ENCODE measurements around the gene ZDHHC20. TPM values are rescaled to one million over a fixed set of nuclear protein-coding genes. Genes with fewer than 3 reads are reported as not detected.

ZDHHC20 gene
- total RNA-seq, 1 experiment from 2014 or later, result 110 TPM

- 0 out of 4 replicates have a peak, but pooled peaks cover 0 to 2% of the 10 kb centered on the region in 2 experiments for H3K4me1 ChIP-seq (ENCODE audit: control insufficient read depth in 1 of 2, insufficient read depth in 2 of 2, low read length in 2 of 2)
- H3K79me2 ChIP-seq (ENCODE audit: insufficient read depth, low read length), result peaks cover 76% of the 10 kb centered on the region
- no peak for DNase-seq (ENCODE audit: low read depth, low spot score)
- H3K9ac ChIP-seq (ENCODE audit: low read length), result no peak overlapping the region
- ATAC-seq, result no peak
- H3K9me3 ChIP-seq (ENCODE audit: control insufficient read depth in 1 of 2, insufficient read depth in 1 of 2, low read depth in 1 of 2, low read length in 2 of 2), result 0 out of 4 replicates have a peak, but pooled peaks cover 0 to 7% of the 10 kb centered on the region in 2 experiments
- H3K4me3 ChIP-seq (replicated peaks in 1 of 2; ENCODE audit: low read depth in 1 of 2, low read length in 2 of 2), result no peak overlapping the region
- H3K27ac ChIP-seq (ENCODE audit: low read depth, low read length), result no peak overlapping the region
- no peak for TF ChIP-seq SIN3A (IDR thresholded peaks at IDR 0.05; ENCODE audit: low read depth)
- no peak for TF ChIP-seq YY1 (IDR thresholded peaks at IDR 0.05; ENCODE audit: extremely low read depth, insufficient replicate concordance, low read depth, low read length)
- TF ChIP-seq RAD21 (IDR thresholded peaks at IDR 0.05; ENCODE audit: low read depth), result no peak
- TF ChIP-seq EZH2 (IDR thresholded peaks at IDR 0.05), result no peak
- TF ChIP-seq TCF7L2 (IDR thresholded peaks at IDR 0.05; ENCODE audit: borderline replicate concordance, extremely low read depth, insufficient read depth, insufficient read length), result no peak
- no peak for TF ChIP-seq CTCF (IDR thresholded peaks at IDR 0.05 in 2 of 3, conservative IDR thresholded peaks at IDR 0.05 in 1 of 3; ENCODE audit: borderline replicate concordance in 1 of 3, insufficient read depth in 1 of 3, low read depth in 2 of 3, low read length in 2 of 3)
- TF ChIP-seq CBX3 (IDR thresholded peaks at IDR 0.05; ENCODE audit: low read depth), result no peak
- no peak for TF ChIP-seq EZH2phosphoT487 (IDR thresholded peaks at IDR 0.05; ENCODE audit: borderline replicate concordance)
- no peak for TF ChIP-seq ZFX (IDR thresholded peaks at IDR 0.05)
- no peak for TF ChIP-seq CEBPB (IDR thresholded peaks at IDR 0.05; ENCODE audit: low read depth)
- ChIA-PET POLR2A (no interaction called here), RAD21 (ENCODE audit: low non-redundant PET in 1 of 2, low total read pairs in 2 of 2, uncharacterized antibody in 2 of 2, unreplicated experiment in 2 of 2) (no interaction called here), CTCF (interaction anchor here (1.9 kb wide), 1 partner anchor 132 kb away, joined by 4 read pairs; no protein-coding TSS in a partner anchor)
- H3K9me2 ChIP-seq (ENCODE audit: insufficient read depth), result no peaks in the 10 kb centered on the region
- no peak overlapping the region for H2AFZ ChIP-seq (ENCODE audit: low read depth, low read length, poor library complexity, severe bottlenecking)
- no peak overlapping the region for H3K4me2 ChIP-seq (ENCODE audit: low read length)
- BruUV-seq (replicated peaks), result no TSS peak
- no peaks in the 10 kb centered on the region for H4K20me1 ChIP-seq (ENCODE audit: insufficient read depth)
- H3K27me3 ChIP-seq (ENCODE audit: insufficient read depth, low read length), result no peaks in the 10 kb centered on the region
- no peaks in the 10 kb centered on the region for H3K36me3 ChIP-seq (ENCODE audit: control insufficient read depth in 1 of 2, insufficient read depth in 2 of 2, low read length in 2 of 2)
- intact Hi-C loops (cut with micrococcal nuclease), result no loop called here
Measured at GRCh38 chr13:21429211-21429610, 29.9 kb downstream of the ZDHHC20 start.
